Measurements from ENCODE around the gene BRF1. TPM values are rescaled to one million over a fixed set of nuclear protein-coding genes. Genes with fewer than 3 reads are reported as not detected.

Gene BRF1
- total RNA-seq, 1 experiment from 2014 or later: 25.0 TPM

DNA sequence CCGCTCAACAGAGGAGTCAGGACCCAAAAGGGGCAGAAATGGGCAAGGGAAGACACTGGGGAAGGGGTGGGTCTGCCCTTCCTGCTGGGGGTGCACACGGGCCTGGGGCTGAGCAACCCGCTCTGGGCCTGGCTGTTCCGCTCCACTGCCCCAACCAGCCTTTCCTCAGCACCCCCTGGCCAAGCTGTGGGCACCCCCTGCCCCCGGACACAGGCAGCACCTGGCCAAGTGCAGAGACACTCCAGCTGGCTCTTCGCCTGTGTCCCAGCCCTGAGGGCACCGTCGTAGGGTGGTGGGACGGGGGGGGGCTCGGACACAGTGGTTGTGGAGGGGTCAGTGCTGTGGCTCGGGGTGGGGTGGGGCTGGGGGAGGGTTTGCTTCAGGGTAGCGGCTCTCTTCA lies 24.1 kb upstream of the BRF1 start:
- DNase-seq: no peak
- Histone ChIP-seq H3K36me3 (no peaks in the 10 kb centered on the region), H3K27me3 (no peaks in the 10 kb centered on the region)

DNA sequence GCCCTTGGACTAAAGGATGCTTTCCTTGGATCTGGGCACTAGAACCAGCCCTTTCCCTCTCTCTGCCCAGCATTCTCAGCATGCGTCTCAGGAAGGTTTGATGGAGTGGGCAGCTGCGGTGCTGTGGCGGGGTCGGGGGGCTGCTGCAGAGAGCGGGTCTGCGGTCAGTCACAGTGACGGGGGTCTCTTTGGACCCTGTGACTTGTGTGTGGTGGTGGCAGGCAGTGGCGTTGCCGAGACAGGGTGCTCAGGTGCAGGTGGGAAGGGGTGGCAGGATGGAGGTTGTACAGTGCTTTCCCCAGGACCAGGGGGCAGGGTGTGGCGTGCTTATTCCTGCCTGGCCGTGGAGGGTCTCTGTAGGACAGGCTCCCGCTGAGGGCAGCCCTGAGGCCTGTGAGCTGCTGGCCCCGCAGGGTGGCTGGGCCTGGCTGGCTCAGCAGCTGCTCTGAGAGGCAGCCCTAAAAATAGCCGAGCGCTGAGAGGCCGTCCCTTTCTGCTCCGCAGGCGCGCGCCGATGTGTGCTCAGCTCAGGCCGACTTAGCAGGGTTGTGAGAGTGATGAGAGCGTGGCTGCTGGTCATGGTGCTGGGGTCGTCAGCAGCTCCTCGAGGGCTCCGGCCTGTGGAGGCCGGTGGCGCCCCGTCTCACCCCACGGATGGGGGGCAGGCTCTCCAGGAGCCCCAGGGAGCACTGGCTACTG lies 23.4 kb upstream of the BRF1 start:
- no peak for DNase-seq
- Histone ChIP-seq H3K36me3 (no peaks in the 10 kb centered on the region), H3K27me3 (no peaks in the 10 kb centered on the region), H3K4me3 (no peak overlapping the region), H3K9me3 (no peaks in the 10 kb centered on the region)

More for the DNA sequence above, 24.1 kb upstream of the BRF1 start:
- H3K9me3 ChIP-seq: no peaks in the 10 kb centered on the region
- H3K4me3 ChIP-seq: no peak overlapping the region

DNA sequence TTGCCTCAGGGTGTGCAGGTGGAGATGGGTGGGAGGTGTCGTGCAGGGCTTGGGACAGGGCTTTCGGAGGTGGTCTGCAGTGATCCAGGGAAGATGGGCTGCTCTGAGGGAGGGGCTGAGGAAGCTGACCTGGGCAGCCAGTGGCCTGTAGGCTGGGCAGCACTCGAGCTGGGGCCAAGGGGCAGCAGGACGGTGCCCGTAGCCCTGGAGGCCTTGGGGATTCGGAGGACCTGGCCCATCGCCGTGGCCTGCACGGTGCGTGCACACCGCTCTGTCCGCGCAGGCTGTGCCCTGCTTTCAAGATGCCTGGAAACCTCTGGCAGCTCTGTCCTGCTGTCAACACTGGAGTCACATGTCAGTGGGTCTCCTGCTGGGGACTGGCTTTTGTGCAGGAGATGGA lies 22.9 kb upstream of the BRF1 start:
- no peaks in the 10 kb centered on the region for H3K36me3 ChIP-seq
- no peak for DNase-seq
- H3K4me3 ChIP-seq: no peak overlapping the region
- H3K9me3 ChIP-seq: no peaks in the 10 kb centered on the region
- no peaks in the 10 kb centered on the region for H3K27me3 ChIP-seq

DNA sequence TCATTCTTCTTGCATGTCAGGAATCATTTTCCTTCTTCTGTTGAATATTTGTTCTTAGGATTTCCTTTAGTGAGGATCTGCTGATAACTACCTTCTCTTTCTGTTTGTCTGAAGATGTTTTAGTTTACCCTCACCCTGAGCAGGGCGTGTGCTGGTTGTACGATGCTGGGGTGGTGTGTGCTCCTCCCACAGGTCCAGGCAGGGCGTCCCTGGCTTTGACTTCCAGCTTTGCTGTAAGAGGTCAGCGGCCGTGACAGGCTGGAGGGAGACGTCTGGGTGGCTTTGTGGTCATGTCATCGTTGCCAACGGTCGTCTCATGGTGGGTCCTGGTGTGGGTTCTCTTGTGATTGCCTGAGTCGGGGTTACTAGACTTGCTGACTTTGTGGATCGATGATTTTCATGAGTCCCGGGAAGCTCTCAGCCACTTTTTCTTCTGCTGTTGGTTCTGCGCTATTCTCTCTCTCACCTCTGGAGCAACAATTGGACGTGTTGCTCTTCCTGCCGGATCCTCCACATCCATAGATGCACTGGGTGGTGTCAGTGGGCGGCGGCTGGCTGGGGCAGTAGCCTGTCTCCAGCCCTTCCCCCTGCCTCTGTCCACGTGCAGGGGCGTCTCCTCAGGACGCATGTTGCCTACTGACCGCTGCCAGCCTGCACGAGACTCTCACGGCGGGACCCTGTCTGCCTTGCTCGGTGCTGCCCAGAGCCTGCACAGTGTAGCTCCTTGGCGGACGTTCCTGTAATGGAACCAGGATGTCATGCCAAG lies 22.2 kb upstream of the BRF1 start:
- Histone ChIP-seq H3K4me3 (no peak overlapping the region), H3K9me3 (no peaks in the 10 kb centered on the region), H3K27me3 (no peaks in the 10 kb centered on the region), H3K36me3 (no peaks in the 10 kb centered on the region)
- DNase-seq: no peak

DNA sequence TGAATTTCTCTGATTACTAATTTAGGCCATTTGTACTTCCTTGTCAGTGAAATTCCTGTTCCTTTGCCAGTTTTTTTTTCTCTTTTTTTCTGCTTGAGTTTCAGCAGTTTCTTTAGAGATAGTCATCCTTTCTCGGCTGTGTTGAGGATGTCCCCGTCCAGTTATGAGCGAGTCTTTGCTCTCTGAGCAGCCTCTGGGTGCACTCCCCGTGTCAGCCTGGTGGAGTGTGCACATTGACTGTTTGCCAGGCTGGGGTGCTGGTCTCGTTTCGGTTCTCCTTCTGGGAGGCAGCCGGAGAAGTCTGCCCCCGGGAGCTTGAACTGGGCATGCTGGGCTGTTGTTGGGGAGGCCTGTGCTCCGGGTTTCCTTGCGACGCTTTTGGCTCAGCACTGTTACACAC lies 16.7 kb upstream of the BRF1 start:
- Histone ChIP-seq H3K27me3 (no peaks in the 10 kb centered on the region), H3K4me3 (no peak overlapping the region), H3K36me3 (no peaks in the 10 kb centered on the region), H3K9me3 (no peaks in the 10 kb centered on the region)
- no peak for DNase-seq

DNA sequence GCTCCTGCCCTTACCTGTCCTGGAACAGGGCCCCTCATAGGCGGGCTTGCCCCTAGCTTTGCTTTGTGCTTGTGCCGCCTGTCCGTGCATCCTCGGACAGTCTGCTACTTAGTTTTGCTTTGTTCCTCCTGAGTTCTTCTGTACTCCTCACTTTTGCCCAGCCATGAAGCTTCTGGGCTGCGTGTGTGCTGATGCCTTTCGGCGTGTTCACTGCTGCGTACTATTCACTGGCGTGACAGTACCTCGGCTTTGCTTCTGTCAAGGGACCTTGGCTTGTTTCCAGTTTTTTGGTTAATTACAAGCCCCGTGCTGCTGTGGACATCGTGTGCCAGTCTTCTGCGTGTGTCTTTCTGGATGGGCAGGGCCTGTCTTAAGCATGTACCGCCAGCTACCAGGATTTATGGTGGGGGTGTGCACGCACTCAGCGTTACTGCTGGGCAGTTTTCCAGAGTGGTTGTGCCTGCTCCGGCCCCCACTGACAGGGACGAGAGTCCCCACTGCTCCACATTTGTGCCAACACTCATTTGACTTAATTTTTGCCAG lies 16.2 kb upstream of the BRF1 start:
- Histone ChIP-seq H3K27me3 (no peaks in the 10 kb centered on the region), H3K36me3 (no peaks in the 10 kb centered on the region), H3K9me3 (no peaks in the 10 kb centered on the region), H3K4me3 (no peak overlapping the region)
- no peak for DNase-seq

DNA sequence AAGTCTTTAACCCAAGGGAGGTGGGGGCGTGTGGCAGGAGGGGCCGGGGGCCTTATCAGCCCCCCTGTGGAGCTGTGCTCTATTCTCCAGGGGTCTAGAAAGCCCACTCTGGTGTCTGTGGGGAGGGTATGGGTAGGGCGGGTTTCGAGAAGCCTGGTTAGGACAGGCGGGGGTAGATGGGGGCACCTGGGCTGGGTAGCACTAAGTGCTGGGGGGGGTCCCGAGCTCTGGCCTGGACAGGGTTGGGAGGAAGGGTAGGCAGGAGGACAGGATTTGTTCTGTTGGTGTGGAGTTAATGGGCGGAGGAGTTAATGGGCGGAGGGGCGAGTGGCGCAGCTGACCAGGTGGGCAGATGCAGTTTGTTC lies 15.8 kb upstream of the BRF1 start:
- Histone ChIP-seq H3K4me3 (no peak overlapping the region), H3K27me3 (no peaks in the 10 kb centered on the region), H3K9me3 (no peaks in the 10 kb centered on the region), H3K36me3 (no peaks in the 10 kb centered on the region)
- DNase-seq: no peak

DNA sequence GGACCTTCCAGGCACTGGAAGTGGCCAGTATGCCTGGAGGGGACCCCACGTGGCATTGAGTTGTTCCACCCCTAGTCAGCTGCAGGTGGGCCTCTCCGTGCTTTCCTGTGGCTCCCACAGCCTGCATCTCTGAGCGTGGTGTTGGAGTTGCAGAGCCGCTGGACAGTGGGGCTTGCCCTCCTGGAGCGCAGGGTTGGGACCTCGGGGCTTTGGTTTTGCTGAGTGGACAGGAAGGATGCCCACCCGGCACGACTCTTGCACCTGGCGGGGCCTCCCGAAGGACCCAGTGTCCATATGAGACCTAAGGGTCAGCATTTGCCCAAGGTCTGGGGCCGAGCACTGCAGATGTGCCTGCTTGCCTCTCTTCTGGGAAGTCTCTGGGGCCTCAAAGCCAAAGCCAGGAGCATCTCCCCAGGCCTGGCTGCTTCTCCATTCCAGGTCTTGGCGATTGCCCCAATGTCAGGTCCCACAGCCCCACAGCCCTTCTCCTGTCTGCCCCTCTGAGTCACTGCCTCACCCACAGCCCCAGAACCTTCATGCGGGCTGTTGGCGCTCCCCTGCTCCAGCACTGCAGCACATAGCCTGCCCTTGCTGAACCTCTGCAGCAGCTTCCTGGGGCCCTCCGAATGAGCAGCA lies 15.3 kb upstream of the BRF1 start:
- Histone ChIP-seq H3K36me3 (no peaks in the 10 kb centered on the region), H3K9me3 (no peaks in the 10 kb centered on the region), H3K4me3 (peak overlapping the region; percentile 52), H3K27me3 (no peaks in the 10 kb centered on the region)
- peak; percentile 21 for DNase-seq

DNA sequence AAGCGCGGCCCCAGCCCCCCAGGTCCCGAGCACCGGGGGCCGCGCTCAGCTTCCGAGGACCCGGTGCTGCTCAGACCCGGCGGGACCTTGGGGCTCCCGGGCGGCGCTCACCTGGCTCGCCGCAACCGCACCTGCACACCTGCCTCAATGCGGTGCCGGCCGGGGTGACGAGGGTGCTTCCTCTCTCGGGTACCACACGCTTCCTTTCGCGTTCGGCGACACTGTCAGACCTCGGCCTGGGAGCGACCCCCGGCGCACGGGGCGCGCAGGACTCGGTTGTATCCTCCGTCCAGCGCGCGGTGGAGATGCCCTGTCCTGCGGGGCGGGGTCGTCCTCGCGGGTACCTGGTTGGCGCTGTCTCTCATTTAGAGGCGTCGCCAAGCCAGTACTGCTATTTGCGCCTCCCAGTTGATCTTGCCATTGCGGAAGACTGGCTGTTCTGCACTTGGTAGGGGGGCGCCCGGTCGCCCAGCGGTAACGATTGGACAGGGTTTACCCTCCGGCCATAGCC lies 14.5 kb upstream of the BRF1 start:
- H3K36me3 ChIP-seq: no peaks in the 10 kb centered on the region
- no peak for DNase-seq

DNA sequence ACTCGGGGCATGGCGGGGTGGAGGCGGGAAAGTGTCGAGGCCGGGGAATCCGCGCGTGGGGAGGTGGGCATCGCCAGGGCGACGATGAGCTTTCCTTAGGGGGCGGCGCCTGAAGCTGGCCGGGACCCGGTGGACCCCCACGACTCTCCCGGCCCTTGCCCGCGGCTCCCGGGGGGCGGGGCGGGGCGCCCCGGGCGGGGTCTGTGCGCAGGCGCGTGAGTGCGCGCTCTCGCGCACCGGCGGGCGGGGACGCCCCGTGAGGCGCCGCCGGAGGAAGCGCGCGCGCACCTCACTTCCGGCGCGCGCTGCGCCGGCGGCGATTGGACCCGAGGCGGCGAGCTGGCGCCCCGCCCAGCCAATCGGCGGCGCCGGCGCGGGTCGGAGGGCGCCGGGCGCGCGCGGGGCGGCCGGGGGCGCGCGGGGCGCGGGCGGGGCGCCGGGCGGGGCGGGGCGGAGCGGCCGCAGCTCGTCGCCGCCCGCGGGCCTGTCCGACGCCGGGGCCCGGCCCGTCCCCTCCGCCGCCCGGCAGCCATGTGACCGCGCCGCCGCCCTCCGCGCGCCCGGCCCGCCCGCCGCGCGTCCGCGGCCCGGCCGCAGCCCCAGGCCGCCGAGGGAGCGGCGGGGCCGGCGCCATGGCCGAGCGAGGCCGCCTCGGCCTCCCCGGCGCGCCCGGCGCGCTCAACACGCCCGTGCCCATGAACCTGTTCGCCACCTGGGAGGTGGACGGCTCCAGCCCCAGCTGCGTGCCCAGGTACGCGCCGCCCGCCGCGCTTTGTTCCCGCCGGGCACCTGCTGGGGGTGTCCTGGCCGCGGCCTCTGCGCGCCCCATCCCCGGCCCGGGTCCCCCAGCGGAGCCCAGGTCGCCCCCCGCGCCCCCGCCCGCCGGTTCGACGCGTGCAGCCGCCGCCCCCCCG lies 13.7 kb upstream of the BRF1 start, which contains the start of gene PACS2:
Gene PACS2, plus strand, starts transcription at position 462 of the 914 bp plus-strand sequence. Its CDS starts 171 bp downstream, at position 633.
- Histone ChIP-seq H3K36me3 (no peaks in the 10 kb centered on the region), H3K27me3 (no peaks in the 10 kb centered on the region), H3K9me3 (no peaks in the 10 kb centered on the region), H3K4me3 (peak within 1 kb of the TSS; percentile 52)
- peak; percentile 62 for DNase-seq

More for the DNA sequence above, 14.5 kb upstream of the BRF1 start:
- H3K9me3 ChIP-seq: no peaks in the 10 kb centered on the region
- H3K27me3 ChIP-seq: no peaks in the 10 kb centered on the region
- H3K4me3 ChIP-seq: peak overlapping the region; percentile 52

DNA sequence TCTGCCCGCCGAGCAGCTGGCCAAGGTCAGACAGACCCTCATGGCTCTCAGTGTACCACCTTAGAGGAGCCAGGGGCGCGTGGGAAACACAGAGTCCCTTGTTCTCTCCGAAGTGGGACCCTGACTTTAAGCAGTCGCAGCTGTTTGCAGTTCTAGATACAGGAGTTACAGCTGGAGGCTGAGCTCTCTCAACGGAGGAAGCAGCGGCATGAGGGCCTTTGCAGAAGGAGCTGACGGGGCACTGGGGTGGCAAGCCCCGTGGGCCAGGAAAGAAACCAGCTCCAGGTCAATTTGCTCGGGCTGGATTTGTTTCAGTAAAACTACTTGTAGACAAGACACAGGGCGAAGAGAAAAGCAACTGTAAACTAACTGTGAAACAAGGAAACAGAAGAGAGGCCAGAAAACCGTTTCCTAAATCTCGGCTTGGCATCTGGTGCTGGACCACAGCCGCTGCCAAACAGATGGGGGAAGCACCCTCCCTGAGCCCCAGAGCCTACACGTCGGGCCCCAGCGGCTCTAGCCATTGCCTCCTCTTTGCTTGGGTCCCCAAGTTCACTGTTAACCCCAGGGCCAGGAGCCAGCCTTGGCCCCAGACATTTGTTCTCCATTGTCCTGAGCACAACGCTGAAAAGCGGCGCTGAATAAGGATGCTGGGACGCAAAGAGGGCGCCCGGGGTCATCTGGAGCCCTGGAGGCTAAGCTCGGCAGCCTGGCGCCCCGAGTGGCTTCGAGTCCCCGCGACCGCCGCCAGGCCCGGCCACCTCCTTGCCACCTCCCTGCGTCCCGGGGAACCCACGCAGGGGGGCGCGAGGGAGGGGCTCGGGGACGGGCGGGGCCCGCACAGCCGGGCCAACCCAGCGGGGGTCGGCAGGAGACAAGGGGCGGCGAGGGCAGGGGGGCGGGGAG lies 12.8 kb upstream of the BRF1 start:
- peak; percentile 54 for DNase-seq
- Histone ChIP-seq H3K4me3 (peak overlapping the region; percentile 42), H3K27me3 (no peaks in the 10 kb centered on the region), H3K36me3 (no peaks in the 10 kb centered on the region), H3K9me3 (no peaks in the 10 kb centered on the region)

DNA sequence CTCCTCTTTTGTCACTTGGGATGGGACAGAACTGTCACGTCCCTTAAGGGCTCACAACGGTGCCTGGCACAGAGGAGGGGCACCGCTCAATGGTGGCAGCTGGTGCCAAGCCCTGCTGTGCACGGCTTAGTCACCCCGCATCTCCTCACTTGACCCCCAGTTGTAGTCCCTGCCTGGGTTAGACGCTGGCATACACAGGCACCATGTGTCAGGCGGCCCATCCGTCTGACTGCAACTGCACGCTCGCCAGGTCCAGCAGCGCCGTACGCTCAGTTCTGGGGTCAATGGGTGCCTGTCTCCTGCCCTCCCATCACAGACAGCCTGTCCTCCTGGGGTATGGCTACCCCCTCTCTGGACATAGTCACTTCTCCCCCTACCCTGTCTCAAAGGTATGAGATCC lies 12.2 kb upstream of the BRF1 start:
- Histone ChIP-seq H3K9me3 (no peaks in the 10 kb centered on the region), H3K4me3 (no peak overlapping the region), H3K27me3 (no peaks in the 10 kb centered on the region), H3K36me3 (no peaks in the 10 kb centered on the region)
- no peak for DNase-seq

DNA sequence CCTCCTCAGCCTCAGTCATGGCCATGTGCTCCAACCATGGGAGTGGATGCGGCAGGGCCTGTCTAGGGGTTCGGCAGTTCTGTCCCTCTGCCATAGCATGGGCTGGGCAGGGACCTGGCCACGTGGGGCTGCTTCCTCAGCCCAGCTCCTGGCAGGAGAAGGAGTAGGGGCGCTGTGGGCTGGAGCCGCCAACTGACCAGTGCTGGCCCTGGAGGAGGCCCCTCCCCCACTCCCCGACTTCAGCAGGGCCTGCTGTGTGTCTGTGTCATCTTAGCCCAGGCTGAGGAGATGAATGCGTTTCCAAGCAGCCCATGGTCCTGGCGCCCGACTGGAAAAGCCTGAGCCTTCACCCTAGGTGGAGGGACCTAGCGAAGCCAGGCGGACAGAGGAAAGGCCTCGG lies 11.0 kb upstream of the BRF1 start:
- Histone ChIP-seq H3K36me3 (no peaks in the 10 kb centered on the region), H3K27me3 (no peaks in the 10 kb centered on the region)
- DNase-seq: no peak

DNA sequence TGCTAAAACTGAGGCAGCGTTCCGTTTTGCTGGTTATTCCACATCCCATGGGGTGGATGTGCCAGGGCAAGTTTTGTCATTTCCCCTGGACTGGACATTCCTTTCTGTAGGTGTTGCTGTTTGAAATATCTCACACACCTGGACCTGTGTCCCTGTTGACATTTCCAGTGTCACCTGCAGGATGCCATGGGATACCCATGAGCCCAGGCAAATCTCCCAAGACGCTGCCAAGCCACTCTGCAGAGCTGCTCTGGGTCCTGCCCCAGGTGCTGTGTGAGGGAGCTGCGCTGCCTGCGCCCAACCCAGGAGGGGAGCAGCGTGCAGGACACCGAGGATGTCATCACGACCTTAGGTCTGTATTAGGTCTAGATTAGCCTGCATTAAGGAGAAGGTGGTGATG lies 8.6 kb upstream of the BRF1 start:
- Histone ChIP-seq H3K27me3 (no peaks in the 10 kb centered on the region), H3K36me3 (no peaks in the 10 kb centered on the region), H3K4me3 (no peak overlapping the region)

More for the DNA sequence above, 11.0 kb upstream of the BRF1 start:
- Histone ChIP-seq H3K4me3 (no peak overlapping the region), H3K9me3 (no peaks in the 10 kb centered on the region)

DNA sequence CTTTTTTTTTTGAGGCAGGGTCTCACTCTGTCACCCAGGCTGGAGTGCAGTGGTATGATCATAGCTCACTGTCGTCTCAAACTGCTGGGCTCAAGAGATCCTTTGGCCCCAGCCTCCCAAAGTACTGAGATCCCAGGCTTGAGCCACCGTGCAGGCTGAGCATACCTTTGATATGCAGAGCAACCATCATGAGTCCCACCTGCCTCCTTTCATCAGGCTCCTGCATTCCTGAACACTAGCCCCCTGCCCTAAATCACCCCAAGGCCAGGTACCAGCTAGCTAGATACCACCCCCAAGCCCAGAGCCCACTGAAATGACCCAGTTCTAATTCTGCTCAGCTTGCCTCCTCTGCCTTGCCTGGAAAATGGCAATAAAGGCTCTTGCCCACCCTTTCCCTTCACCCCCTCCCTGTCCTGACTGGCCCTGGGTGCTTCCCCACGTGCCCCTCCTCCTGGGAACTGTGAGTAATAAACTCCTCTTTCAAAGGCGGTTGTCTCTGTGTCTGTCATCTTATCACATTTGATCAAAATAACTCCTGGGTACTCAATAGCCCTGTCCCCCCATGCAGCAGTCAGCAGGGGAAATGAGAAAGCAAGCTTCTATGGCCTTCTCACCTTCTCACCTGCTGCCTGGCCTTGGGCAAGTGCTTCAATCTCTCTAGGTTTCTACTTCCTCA lies 6.4 kb upstream of the BRF1 start:
- no peaks in the 10 kb centered on the region for H3K9me3 ChIP-seq
- DNase-seq: no peak

More for the DNA sequence above, 8.6 kb upstream of the BRF1 start:
- no peaks in the 10 kb centered on the region for H3K9me3 ChIP-seq
- DNase-seq: no peak

More for the DNA sequence above, 6.4 kb upstream of the BRF1 start:
- Histone ChIP-seq H3K4me3 (no peak overlapping the region), H3K36me3 (no peaks in the 10 kb centered on the region), H3K27me3 (no peaks in the 10 kb centered on the region)
